HUES6 (cell line): ENCODE data around the gene TF.

ENCODE experiments used
- H3K27ac ChIP-seq: 2 replicates; pipeline ENCODE4 v1.7.0; 2013; ENCODE audit warnings: low read depth, mild to moderate bottlenecking, low read length, inconsistent platforms
- H3K27me3 ChIP-seq: 2 replicates; pipeline ENCODE4 v1.6.1; 2013; ENCODE audit warnings: low read length; ENCODE audit not compliant: control insufficient read depth, insufficient read depth
- H3K36me3 ChIP-seq: 2 replicates; pipeline ENCODE4 v1.6.1; 2013; ENCODE audit warnings: low read length; ENCODE audit not compliant: control insufficient read depth, insufficient read depth
- H3K4me1 ChIP-seq: 2 replicates; pipeline ENCODE4 v1.6.1; 2013; ENCODE audit warnings: low read length; ENCODE audit not compliant: control insufficient read depth, insufficient read depth
- H3K4me3 ChIP-seq: 2 replicates; pipeline ENCODE4 v1.5.1; 2013; ENCODE audit warnings: low read depth, low read length
- H3K9ac ChIP-seq: one replicate; pipeline ENCODE4 v1.6.1; 2013; ENCODE audit warnings: mild to moderate bottlenecking, low read length
- H3K9me3 ChIP-seq: 2 replicates; pipeline ENCODE4 v1.6.1; 2013; ENCODE audit warnings: low read depth, low read length; ENCODE audit not compliant: control insufficient read depth, insufficient read depth

Gene TF

DNA sequence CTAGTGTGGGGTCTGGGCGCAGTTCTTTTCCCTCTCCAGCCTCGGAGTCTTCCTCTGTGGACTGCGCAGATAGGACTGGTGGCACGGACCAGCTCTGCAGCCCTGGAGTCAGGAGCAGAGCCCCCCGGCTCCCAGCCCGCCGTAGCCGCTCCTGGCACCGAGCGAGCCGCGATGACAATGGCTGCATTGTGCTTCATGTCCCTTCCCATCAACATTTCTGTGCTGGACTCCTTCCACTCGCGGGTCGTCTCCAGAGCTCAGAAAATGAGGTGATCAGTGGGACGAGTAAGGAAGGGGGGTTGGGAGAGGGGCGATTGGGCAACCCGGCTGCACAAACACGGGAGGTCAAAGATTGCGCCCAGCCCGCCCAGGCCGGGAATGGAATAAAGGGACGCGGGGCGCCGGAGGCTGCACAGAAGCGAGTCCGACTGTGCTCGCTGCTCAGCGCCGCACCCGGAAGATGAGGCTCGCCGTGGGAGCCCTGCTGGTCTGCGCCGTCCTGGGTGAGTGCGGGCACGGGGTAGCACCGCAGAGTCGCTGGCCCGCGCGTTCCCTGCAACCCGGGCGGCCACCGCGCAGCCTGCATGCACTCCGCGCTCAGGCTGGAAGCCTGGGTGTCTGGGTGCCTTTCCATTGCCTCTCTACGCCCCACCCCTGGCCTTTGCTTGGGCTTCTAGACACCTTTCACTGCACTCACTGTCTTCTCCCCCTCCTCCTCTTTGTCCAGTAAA is at the start of gene TF:
TF (plus strand) TSS at position 413 of the 731 bp plus-strand sequence; CDS start at position 461, 48 bp downstream.
- Histone ChIP-seq H3K36me3 (no peaks in the 10 kb centered on the region), H3K4me3 (peak within 1 kb of the TSS; percentile 39), H3K9me3 (no peaks in the 10 kb centered on the region)

DNA sequence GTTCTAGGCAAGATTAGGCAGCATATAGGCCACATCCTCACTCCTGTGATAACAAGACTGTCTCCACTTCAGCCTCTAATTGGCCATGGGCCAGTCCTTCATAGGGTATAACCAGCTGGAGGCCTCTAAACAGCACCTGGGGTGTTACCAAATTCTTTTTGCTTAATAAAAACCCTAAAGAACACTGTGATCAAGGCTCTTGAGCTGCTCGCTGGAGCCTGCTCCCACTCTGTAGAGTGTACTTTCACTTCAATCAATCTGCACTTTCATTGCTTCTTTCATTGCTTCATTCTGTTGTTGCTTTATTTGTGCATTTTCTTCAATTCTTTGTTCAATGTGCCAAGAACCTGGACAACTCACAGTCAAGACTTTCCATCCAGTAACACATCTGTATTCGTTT is 48.2 kb upstream of the TF start:
- no peak overlapping the region for H3K4me3 ChIP-seq
- no peak overlapping the region for H3K9ac ChIP-seq
- no peaks in the 10 kb centered on the region for H3K27me3 ChIP-seq
- H3K36me3 ChIP-seq: no peaks in the 10 kb centered on the region
- no peak overlapping the region for H3K27ac ChIP-seq
- no peaks in the 10 kb centered on the region for H3K4me1 ChIP-seq
- H3K9me3 ChIP-seq: no peaks in the 10 kb centered on the region

More for the DNA sequence above, at the start of gene TF:
- Histone ChIP-seq H3K4me1 (no peaks in the 10 kb centered on the region), H3K9ac (no peak within 1 kb of the TSS), H3K27me3 (peaks cover 24% of the 10 kb centered on the region), H3K27ac (no peak within 1 kb of the TSS)

DNA sequence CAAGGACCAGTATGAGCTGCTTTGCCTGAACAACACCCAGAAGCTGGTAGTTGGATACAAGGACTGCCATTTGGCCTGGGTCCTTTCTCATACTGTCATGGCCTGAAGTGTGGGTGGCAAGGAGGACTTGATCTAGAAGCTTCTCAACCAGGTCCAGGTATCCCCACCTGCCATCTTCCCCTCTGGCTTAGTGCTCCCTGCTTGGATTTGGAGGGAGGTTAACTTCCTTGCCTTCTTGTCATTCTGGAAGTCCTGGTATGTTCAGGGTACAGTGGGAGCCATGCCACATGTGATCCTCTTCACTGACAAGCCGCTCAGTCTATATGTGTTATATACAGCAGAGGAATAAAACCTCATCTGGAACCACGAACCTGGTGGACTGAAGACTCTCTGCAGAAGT is 46.7 kb upstream of the TF start:
- no peaks in the 10 kb centered on the region; the same call in 1 of the 2 replicates for H3K27me3 ChIP-seq
- no peaks in the 10 kb centered on the region for H3K4me1 ChIP-seq
- no peak overlapping the region for H3K4me3 ChIP-seq
- no peak overlapping the region for H3K9ac ChIP-seq
- no peaks in the 10 kb centered on the region for H3K9me3 ChIP-seq
- H3K36me3 ChIP-seq: no peaks in the 10 kb centered on the region
- H3K27ac ChIP-seq: no peak overlapping the region

DNA sequence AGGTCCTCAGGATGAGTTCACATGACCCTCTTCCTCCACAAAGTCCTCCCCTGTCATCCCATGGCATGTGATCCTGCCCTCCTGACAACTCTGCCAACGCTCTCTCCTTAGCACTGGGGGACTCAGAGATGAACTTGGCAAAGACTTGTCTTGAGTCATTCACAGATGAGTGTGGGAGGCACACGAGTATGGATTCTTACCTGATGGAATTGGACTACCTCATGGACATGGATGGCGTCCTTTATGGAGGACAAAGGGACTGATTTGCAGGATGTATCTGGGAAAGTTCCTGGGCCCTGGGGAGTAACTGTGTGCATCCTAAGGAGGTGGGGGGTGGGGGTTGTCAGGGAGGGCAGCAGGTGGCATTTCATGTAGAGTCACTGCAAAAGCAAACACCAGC is 46.3 kb upstream of the TF start:
- Histone ChIP-seq H3K9me3 (no peaks in the 10 kb centered on the region), H3K27me3 (no peaks in the 10 kb centered on the region; the same call in 1 of the 2 replicates), H3K4me1 (no peaks in the 10 kb centered on the region), H3K4me3 (no peak overlapping the region), H3K36me3 (no peaks in the 10 kb centered on the region), H3K27ac (no peak overlapping the region), H3K9ac (no peak overlapping the region)

DNA sequence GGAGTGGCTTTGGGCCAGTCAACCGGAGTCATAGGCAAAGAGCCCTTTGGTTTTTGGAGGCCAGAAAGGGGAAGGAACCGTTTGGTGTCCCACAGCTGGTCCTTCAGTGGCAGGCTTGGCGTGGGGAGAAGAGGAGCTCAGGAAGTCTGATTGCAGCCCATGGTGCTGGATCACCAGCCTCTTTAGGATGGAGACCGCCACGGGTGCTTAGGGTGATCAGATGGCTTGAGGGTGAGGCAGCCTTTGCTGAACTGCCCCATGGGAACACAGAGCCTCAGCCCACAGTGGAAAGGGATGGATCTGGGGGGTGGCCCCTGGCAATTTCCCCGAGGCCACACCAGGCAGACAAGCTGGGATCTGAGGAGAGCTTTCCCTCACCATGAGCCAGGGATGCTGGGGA is 45.8 kb upstream of the TF start:
- no peak overlapping the region for H3K9ac ChIP-seq
- no peaks in the 10 kb centered on the region; the same call in 1 of the 2 replicates for H3K27me3 ChIP-seq
- no peak overlapping the region for H3K27ac ChIP-seq
- no peaks in the 10 kb centered on the region for H3K9me3 ChIP-seq
- H3K4me1 ChIP-seq: no peaks in the 10 kb centered on the region
- H3K36me3 ChIP-seq: no peaks in the 10 kb centered on the region
- H3K4me3 ChIP-seq: no peak overlapping the region

DNA sequence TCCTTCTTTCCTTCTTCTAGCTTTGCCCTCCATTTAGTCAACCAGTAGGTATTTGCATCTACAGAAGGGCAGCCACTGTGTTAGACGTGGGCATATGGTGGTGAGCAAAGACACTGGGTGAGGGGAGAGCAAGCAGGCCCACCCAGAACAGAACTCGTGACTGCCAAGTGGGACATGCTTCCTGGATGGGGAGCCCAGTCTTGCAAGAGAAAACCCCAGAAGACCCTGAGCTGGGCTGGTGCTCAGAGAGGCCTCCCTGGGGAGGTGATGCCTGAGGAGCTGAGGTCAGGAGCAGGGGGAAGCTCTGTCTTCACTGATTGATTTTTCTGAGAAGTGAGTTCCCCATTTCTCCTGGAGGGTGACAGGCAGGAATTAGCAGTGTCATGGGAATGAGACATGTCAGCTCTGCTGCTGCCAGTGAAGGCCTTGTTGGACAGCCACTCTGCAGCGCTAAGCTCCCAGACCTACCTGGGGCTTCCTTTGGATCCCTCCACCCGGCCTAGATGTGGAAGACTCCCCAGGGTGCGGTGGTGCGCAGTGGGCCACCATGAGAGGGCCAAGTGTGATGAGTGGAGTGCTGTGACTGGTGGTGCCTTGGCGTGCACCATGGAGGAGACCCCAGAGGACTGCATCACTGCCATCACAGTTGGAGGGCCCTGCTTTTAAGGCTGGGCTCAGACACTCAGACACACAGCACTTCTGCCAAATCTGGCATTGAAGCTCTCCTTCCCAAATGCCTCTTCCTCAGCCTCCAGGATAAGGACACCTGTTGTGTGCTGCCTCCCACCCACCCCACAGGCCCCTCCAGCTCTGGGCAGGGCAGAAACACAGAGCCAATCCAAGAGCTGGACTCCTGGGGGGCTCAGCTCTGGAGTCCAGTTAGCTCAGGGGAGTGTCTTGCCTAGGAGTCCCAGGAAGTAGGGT is 44.5 kb upstream of the TF start:
- Histone ChIP-seq H3K36me3 (no peaks in the 10 kb centered on the region), H3K9me3 (no peaks in the 10 kb centered on the region), H3K27me3 (peaks cover 2% of the 10 kb centered on the region; the same call in 1 of the 2 replicates), H3K4me1 (no peaks in the 10 kb centered on the region), H3K9ac (no peak overlapping the region), H3K4me3 (no peak overlapping the region), H3K27ac (no peak overlapping the region)

DNA sequence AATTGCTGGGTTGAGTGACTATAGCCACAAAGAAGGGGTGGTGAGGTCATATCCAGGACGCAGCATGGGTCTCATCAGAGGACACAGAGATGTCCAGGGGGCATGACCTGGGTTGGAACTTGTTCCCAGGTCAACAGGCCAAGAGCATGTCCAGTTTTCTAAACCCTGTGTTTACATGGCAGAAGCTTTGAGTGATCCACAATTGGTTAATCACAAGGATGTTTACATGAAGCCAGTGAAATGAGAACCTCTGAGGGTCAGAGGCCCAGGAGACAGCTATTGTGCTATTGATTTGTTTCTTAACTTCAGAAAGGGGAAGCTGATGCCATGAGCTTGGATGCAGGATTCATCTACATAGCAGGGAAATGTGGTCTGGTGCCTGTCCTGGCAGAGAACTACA is 42.3 kb upstream of the TF start:
- Histone ChIP-seq H3K4me3 (no peak overlapping the region), H3K4me1 (no peaks in the 10 kb centered on the region), H3K27ac (no peak overlapping the region), H3K36me3 (no peaks in the 10 kb centered on the region), H3K27me3 (peaks cover 9% of the 10 kb centered on the region; the same call in 1 of the 2 replicates), H3K9ac (no peak overlapping the region), H3K9me3 (no peaks in the 10 kb centered on the region)

DNA sequence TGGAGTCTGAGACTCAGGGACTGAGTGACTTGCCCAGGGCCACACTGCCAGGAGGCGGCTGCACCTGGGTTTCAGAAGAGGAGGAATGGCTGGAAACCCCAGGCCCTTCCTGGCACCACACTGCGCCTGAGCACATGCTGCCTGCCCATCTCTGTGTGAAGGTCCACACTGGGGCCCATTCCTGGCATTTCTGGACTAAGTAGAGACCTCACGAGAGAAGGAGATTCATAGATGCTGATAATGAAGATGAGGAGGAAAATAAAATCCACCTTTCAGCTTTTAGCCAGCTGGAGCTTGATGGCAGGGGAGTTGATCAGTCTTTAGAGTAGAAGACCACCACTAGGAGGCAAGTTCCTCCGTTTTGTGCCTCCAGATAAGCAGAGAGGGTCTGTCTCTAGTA is 40.2 kb upstream of the TF start:
- no peak overlapping the region for H3K9ac ChIP-seq
- no peaks in the 10 kb centered on the region for H3K36me3 ChIP-seq
- H3K4me3 ChIP-seq: no peak overlapping the region
- H3K27ac ChIP-seq: no peak overlapping the region
- peaks cover 25% of the 10 kb centered on the region; the same call in 1 of the 2 replicates for H3K27me3 ChIP-seq
- H3K9me3 ChIP-seq: no peaks in the 10 kb centered on the region
- H3K4me1 ChIP-seq: no peaks in the 10 kb centered on the region

DNA sequence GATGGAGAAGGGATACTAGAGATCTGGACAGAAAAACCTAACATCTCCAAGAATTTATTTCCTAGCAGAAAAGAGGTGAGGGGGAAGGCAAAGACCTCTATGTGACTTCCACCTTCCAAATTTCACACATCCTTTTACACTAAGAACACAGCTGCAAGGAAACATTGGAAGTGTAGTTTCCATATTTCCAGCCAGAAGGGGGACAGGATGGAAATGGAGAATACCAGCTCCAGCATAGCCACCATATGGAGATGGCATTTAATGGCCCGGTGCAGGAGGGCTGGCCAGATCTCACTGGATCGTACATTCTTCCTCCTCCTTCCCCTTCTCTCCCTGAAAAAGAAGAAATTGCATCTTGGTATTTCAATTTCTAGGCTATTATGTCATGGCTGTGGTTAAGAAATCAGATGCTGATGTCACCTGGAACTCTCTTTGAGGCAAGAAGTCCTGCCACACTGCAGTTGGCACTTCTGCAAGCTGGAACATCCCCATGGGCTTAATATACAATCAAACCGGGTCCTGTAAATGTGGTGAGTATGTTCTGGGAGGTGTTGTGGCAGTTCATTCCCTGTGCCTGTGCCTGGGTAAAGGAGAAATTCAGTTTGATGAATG is 36.9 kb upstream of the TF start:
- Histone ChIP-seq H3K4me3 (no peak overlapping the region), H3K9me3 (no peaks in the 10 kb centered on the region), H3K36me3 (no peaks in the 10 kb centered on the region), H3K27me3 (peaks cover 25% of the 10 kb centered on the region; the same call in 1 of the 2 replicates), H3K4me1 (no peaks in the 10 kb centered on the region), H3K27ac (no peak overlapping the region), H3K9ac (no peak overlapping the region)

DNA sequence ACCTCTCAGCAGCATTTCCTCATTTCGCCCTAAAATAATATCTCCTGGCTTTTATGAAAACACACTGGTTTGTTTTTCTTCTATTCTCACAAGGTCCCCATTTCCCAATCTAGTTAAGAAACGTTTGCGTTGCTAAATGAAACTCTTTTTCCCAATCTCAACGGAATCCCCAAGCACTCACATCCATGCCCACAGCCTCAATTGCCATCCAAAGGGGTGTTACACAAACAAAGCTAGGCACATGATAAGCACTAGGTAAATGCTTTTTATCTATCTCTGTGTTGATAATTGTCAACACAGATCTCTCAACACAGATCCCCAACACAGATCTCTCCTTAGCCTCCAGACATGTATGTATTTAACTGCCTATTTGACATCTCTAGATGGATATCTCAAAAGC is 35.2 kb upstream of the TF start:
- H3K36me3 ChIP-seq: no peaks in the 10 kb centered on the region
- H3K27me3 ChIP-seq: peaks cover 25% of the 10 kb centered on the region; the same call in 1 of the 2 replicates
- H3K27ac ChIP-seq: no peak overlapping the region
- no peaks in the 10 kb centered on the region for H3K4me1 ChIP-seq
- H3K9ac ChIP-seq: no peak overlapping the region
- H3K9me3 ChIP-seq: no peaks in the 10 kb centered on the region
- H3K4me3 ChIP-seq: no peak overlapping the region
